ENCODE measurements around the gene CYP27B1. TPM values are rescaled to one million over a fixed set of nuclear protein-coding genes. Genes with fewer than 3 reads are reported as not detected.

Gene CYP27B1
- total and polyA plus RNA-seq, 9 of the 15 experiments (the other 6 are each of a cell fraction or from before 2014, with no cell fraction given): 0.18 to 4.2 (median 1.8) TPM

DNA sequence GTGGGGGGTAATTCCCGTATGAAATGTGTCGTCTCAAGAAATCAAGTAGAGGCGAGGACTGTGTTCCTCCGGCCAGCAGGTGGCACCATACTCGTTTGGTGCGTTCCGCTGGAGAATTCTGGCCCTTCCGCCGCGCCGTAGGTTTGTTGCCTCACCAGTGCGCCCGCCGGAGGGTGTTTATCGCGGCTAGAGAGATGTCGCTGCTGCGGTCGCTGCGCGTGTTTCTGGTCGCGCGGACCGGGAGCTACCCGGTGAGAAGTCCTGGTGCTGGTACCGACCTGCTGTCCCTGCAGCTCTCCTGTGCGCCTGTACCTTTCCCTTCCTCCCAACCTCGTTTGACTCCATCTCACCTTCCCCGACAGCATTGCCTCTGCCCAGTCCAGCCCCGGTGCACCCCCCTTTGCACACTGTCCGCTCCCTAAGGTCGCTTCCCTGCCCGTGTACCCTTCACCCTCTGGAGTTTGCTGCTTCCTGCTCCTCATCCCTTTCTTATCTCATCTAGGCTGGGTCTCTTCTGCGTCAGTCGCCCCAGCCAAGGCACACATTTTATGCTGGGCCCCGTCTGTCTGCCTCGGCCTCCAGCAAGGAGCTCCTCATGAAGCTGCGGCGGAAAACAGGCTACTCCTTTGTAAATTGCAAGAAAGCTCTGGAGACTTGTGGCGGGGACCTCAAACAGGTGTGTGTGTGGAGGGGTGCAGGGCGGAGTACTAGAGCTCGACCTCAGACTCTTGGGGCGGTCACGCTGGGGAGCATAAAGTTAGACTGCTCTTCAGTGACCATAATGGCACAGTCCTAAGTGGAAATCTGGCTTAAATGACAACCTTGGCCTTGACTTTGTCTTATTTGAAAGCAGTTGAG lies 16.0 kb upstream of the CYP27B1 start, which contains the start of gene TSFM (continued):
- TF ChIP-seq, protein P1, sequence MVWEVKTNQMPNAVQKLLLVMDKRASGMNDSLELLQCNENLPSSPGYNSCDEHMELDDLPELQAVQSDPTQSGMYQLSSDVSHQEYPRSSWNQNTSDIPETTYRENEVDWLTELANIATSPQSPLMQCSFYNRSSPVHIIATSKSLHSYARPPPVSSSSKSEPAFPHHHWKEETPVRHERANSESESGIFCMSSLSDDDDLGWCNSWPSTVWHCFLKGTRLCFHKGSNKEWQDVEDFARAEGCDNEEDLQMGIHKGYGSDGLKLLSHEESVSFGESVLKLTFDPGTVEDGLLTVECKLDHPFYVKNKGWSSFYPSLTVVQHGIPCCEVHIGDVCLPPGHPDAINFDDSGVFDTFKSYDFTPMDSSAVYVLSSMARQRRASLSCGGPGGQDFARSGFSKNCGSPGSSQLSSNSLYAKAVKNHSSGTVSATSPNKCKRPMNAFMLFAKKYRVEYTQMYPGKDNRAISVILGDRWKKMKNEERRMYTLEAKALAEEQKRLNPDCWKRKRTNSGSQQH (CRISPR knock-in tag; IDR thresholded peaks at IDR 0.05): no peak
- TF ChIP-seq BCOR (IDR thresholded peaks at IDR 0.05): peak; percentile 61
- TF ChIP-seq, protein P2, sequence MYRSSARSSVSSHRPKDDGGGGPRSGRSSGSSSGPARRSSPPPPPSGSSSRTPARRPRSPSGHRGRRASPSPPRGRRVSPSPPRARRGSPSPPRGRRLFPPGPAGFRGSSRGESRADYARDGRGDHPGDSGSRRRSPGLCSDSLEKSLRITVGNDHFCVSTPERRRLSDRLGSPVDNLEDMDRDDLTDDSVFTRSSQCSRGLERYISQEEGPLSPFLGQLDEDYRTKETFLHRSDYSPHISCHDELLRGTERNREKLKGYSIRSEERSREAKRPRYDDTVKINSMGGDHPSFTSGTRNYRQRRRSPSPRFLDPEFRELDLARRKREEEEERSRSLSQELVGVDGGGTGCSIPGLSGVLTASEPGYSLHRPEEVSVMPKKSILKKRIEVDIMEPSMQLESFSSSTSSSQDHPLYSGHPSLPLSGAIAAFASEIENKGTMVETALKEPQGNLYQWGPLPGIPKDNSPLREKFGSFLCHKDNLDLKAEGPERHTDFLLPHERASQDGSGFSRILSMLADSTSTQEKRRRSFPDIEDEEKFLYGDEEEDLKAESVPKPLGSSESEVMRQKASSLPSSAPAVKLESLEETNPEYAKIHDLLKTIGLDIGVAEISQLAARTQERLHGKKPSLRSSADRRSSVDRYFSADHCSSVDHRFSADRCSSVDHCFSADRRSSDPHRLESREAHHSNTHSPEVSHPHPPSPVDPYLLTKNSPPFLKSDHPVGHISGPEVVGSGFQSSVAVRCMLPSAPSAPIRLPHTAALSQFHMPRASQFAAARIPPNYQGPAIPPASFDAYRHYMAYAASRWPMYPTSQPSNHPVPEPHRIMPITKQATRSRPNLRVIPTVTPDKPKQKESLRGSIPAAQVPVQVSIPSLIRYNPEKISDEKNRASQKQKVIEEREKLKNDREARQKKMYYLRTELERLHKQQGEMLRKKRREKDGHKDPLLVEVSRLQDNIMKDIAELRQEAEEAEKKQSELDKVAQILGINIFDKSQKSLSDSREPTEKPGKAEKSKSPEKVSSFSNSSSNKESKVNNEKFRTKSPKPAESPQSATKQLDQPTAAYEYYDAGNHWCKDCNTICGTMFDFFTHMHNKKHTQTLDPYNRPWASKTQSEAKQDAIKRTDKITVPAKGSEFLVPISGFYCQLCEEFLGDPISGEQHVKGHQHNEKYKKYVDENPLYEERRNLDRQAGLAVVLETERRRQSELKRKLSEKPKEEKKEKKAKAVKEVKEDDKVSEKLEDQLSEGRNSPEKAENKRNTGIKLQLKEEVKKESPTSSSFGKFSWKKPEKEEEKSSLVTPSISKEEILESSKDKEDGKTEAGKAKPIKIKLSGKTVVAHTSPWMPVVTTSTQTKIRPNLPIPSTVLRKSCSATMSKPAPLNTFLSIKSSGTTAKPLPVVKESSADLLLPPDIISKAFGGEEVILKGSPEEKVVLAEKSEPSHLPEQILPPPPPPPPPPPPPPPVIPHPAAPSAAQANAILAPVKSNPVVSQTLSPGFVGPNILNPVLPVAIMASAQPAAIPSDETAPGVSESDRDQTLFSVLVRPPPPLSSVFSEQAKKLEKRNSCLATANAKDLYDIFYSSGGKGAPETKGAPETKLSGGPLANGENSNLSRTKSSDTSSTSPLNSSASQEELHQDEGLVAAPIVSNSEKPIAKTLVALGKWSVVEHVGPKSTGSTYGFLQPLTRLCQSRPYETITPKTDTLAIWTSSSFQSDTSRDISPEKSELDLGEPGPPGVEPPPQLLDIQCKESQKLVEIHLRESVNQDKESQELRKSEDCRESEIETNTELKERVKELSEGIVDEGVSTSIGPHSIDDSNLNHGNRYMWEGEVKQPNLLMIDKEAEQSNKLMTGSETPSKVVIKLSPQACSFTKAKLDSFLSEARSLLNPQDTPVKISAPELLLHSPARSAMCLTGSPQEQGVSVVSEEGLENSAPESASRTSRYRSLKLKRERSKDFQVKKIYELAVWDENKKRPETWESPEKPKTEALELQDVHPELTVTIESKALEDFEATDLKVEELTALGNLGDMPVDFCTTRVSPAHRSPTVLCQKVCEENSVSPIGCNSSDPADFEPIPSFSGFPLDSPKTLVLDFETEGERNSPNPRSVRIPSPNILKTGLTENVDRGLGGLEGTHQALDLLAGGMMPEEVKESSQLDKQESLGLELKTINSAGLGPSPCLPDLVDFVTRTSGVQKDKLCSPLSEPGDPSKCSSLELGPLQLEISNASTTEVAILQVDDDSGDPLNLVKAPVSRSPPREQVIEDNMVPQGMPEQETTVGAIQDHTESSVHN (IDR thresholded peaks at IDR 0.05; ENCODE audit: borderline replicate concordance in 1 of 2, low read depth in 1 of 2): no peak
- TF ChIP-seq SRF (CRISPR knock-in tag; IDR thresholded peaks at IDR 0.05): peak in 1 of 2 experiments; percentile 60; a peak in 2 of 4 replicates
- TF ChIP-seq DDX20 (tag; IDR thresholded peaks at IDR 0.05; ENCODE audit: low read depth): no peak
- TF ChIP-seq BHLHE40 (IDR thresholded peaks at IDR 0.05; ENCODE audit: low read length): 0 out of 2 replicates have a peak, but pooled peaks have one; percentile 36
- TF ChIP-seq ZSCAN29 (IDR thresholded peaks at IDR 0.05): no peak
- TF ChIP-seq ZNF197 (CRISPR knock-in tag; IDR thresholded peaks at IDR 0.05; ENCODE audit: low read depth): no peak
- TF ChIP-seq NR2F6 (CRISPR knock-in tag; IDR thresholded peaks at IDR 0.05): no peak
- TF ChIP-seq, protein P3, sequence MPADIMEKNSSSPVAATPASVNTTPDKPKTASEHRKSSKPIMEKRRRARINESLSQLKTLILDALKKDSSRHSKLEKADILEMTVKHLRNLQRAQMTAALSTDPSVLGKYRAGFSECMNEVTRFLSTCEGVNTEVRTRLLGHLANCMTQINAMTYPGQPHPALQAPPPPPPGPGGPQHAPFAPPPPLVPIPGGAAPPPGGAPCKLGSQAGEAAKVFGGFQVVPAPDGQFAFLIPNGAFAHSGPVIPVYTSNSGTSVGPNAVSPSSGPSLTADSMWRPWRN (IDR thresholded peaks at IDR 0.05; ENCODE audit: low read depth): 0 out of 2 replicates have a peak, but pooled peaks have one; percentile 38
- no peak for TF ChIP-seq NFE2L1 (tag; IDR thresholded peaks at IDR 0.05; ENCODE audit: borderline replicate concordance, low read depth)
- no peak for TF ChIP-seq YBX1 (IDR thresholded peaks at IDR 0.05)
- TF ChIP-seq ZNF224 (CRISPR knock-in tag; IDR thresholded peaks at IDR 0.05): no peak
